MM.1S (cell line): Measurements from ENCODE around the gene ZNF431.

Experiments used
- DNase-seq: peaks from one replicate; pipeline ENCODE4 v3.0.0-alpha.2; 2015
- H2AFZ ChIP-seq: fragments of 300-600 bp; sonication (generic); 2 replicates; pipeline ENCODE4 v1.6.0; 2016; ENCODE audit warnings: antibody characterized with exemption, low read length
- H3F3A ChIP-seq: fragments of 300-600 bp; sonication (generic); 2 replicates; pipeline ENCODE4 v1.6.1; 2016; ENCODE audit warnings: mild to moderate bottlenecking, antibody characterized with exemption, low read length, moderate library complexity, mixed read lengths; ENCODE audit not compliant: insufficient read depth
- H3K27ac ChIP-seq: fragments of 300-600 bp; sonication (generic); 2 replicates; pipeline ENCODE4 v1.5.1; 2016; ENCODE audit warnings: mild to moderate bottlenecking, low read length
- H3K27me3 ChIP-seq: fragments of 300-600 bp; sonication (generic); replicated peaks from 2 replicates; pipeline ENCODE4 v1.6.0; 2016; ENCODE audit warnings: low read length; ENCODE audit not compliant: insufficient read depth
- H3K36me3 ChIP-seq: fragments of 300-600 bp; sonication (generic); replicated peaks from 2 replicates; pipeline ENCODE4 v1.6.1; 2016; ENCODE audit warnings: mild to moderate bottlenecking, low read length, mixed read lengths; ENCODE audit not compliant: insufficient read depth
- H3K4me1 ChIP-seq: fragments of 300-600 bp; sonication (generic); 2 replicates; pipeline ENCODE4 v1.6.1; 2016; ENCODE audit warnings: low read length, mixed read lengths
- H3K4me2 ChIP-seq: fragments of 300-600 bp; sonication (generic); 2 replicates; pipeline ENCODE4 v1.6.0; 2016; ENCODE audit warnings: low read depth, low read length
- H3K4me3 ChIP-seq: fragments of 300-600 bp; sonication (generic); 2 replicates; pipeline ENCODE4 v1.5.1; 2016; ENCODE audit warnings: low read length, mixed read lengths
- H3K79me2 ChIP-seq: fragments of 300-600 bp; sonication (generic); 2 replicates; pipeline ENCODE4 v1.6.1; 2016; ENCODE audit warnings: mixed run types, low read length, mixed read lengths
- H3K9ac ChIP-seq: fragments of 300-600 bp; sonication (generic); 2 replicates; pipeline ENCODE4 v1.6.1; 2016; ENCODE audit warnings: low read length, mixed read lengths
- H3K9me2 ChIP-seq: fragments of 300-600 bp; sonication (generic); replicated peaks from 2 replicates; pipeline ENCODE4 v1.6.1; 2016; ENCODE audit warnings: mild to moderate bottlenecking, low read length, mixed read lengths; ENCODE audit not compliant: insufficient read depth
- H3K9me3 ChIP-seq: fragments of 300-600 bp; sonication (generic); replicated peaks from 2 replicates; pipeline ENCODE4 v1.6.1; 2016; ENCODE audit warnings: mild to moderate bottlenecking, low read length, mixed read lengths; ENCODE audit not compliant: insufficient read depth
- H4K20me1 ChIP-seq: fragments of 300-600 bp; sonication (generic); 2 replicates; pipeline ENCODE4 v1.6.1; 2016; ENCODE audit warnings: mild to moderate bottlenecking, low read length, moderate library complexity, mixed read lengths; ENCODE audit not compliant: insufficient read depth
- CTCF ChIP-seq: fragments of 300-600 bp; sonication (generic); IDR thresholded peaks from 2 replicates; pipeline ENCODE4 v1.5.1; 2016; ENCODE audit warnings: antibody characterized with exemption, low read length, mixed read lengths
- EZH2 ChIP-seq: fragments of 300-600 bp; sonication (generic); optimal IDR thresholded peaks from 2 replicates; pipeline ENCODE3; 2017; ENCODE audit warnings: low read depth, mild to moderate bottlenecking, antibody characterized with exemption, low read length, mixed read lengths
- EZH2phosphoT487 ChIP-seq: fragments of 300-600 bp; sonication (generic); IDR thresholded peaks from 2 replicates; pipeline ENCODE4 v1.6.1; 2018; ENCODE audit warnings: antibody characterized with exemption, low read length

Gene ZNF431

GRCh38 chr19:21127001-21127400, 14.8 kb upstream of the ZNF431 start:
- H3K27ac ChIP-seq = no peak overlapping the region
- TF ChIP-seq EZH2 (no peak), EZH2phosphoT487 (no peak), CTCF (no peak)
- no peaks in the 10 kb centered on the region for H4K20me1 ChIP-seq
- no peaks in the 10 kb centered on the region for H3F3A ChIP-seq
- H3K9me3 ChIP-seq = no peaks in the 10 kb centered on the region
- H3K79me2 ChIP-seq = no peaks in the 10 kb centered on the region
- no peak overlapping the region for H3K4me3 ChIP-seq
- no peak overlapping the region for H2AFZ ChIP-seq
- no peak overlapping the region for H3K4me2 ChIP-seq
- DNase-seq = no peak
- no peak overlapping the region for H3K9ac ChIP-seq
- H3K9me2 ChIP-seq = no peaks in the 10 kb centered on the region
- no peaks in the 10 kb centered on the region for H3K27me3 ChIP-seq
- H3K36me3 ChIP-seq = no peaks in the 10 kb centered on the region
- no peaks in the 10 kb centered on the region for H3K4me1 ChIP-seq

- Histone ChIP-seq H2AFZ (no peak overlapping the region), H3K9me3 (no peaks in the 10 kb centered on the region)
Measured at GRCh38 chr19:21127898-21128297, 13.9 kb upstream of the ZNF431 start.

GRCh38 chr19:21128901-21129698, 12.7 kb upstream of the ZNF431 start:
- H3K9ac ChIP-seq = no peak overlapping the region

More at GRCh38 chr19:21127898-21128297, 13.9 kb upstream of the ZNF431 start:
- Histone ChIP-seq H3K79me2 (no peaks in the 10 kb centered on the region), H3K9ac (no peak overlapping the region), H3K4me1 (no peaks in the 10 kb centered on the region), H3K4me2 (no peak overlapping the region), H4K20me1 (no peaks in the 10 kb centered on the region), H3K27me3 (no peaks in the 10 kb centered on the region), H3F3A (no peaks in the 10 kb centered on the region), H3K4me3 (no peak overlapping the region), H3K27ac (no peak overlapping the region), H3K36me3 (no peaks in the 10 kb centered on the region), H3K9me2 (no peaks in the 10 kb centered on the region)
- no peak for DNase-seq
- TF ChIP-seq EZH2 = no peak
- no peak for TF ChIP-seq CTCF
- TF ChIP-seq EZH2phosphoT487 = no peak

More at GRCh38 chr19:21128901-21129698, 12.7 kb upstream of the ZNF431 start:
- Histone ChIP-seq H3K27ac (no peak overlapping the region), H3K4me3 (no peak overlapping the region), H3K9me2 (no peaks in the 10 kb centered on the region), H3K27me3 (no peaks in the 10 kb centered on the region), H3K4me1 (no peaks in the 10 kb centered on the region), H2AFZ (no peak overlapping the region), H3K36me3 (no peaks in the 10 kb centered on the region), H3F3A (no peaks in the 10 kb centered on the region), H3K4me2 (no peak overlapping the region), H3K9me3 (no peaks in the 10 kb centered on the region), H3K79me2 (no peaks in the 10 kb centered on the region), H4K20me1 (no peaks in the 10 kb centered on the region)
- no peak for TF ChIP-seq CTCF
- no peak for TF ChIP-seq EZH2
- no peak for TF ChIP-seq EZH2phosphoT487
- no peak for DNase-seq
